CD4-positive, alpha-beta T cell treated with Interleukin-2 at 100 ng/mL for 4 hours (primary cell): ENCODE results near the gene PDZK1IP1.
"Not testable (repeated sequence)": the region's sequence is repeated elsewhere in the genome, so short reads cannot be mapped to it uniquely, and the experiment has no call there.

ENCODE experiments used
- DNase-seq: peaks from one replicate; pipeline ENCODE4 v3.0.0-alpha.2; 2020; ENCODE audit warnings: low spot score

The PDZK1IP1 gene

GRCh38 chr1:47181095-47181954, 8.5 kb downstream of the PDZK1IP1 start:
- DNase-seq, result no peak

- no peak for DNase-seq
Observed at GRCh38 chr1:47180603-47181094, 9.2 kb downstream of the PDZK1IP1 start.

GRCh38 chr1:47179988-47180563, 9.8 kb downstream of the PDZK1IP1 start:
- no peak for DNase-seq

GRCh38 chr1:47179017-47179987, 10.5 kb downstream of the PDZK1IP1 start:
- DNase-seq, result peak; percentile 66

- no peak for DNase-seq
Observed at GRCh38 chr1:47178654-47179016, 11.2 kb downstream of the PDZK1IP1 start.

- no peak for DNase-seq
Observed at GRCh38 chr1:47178020-47178419, 11.8 kb downstream of the PDZK1IP1 start.

GRCh38 chr1:47175227-47175934, 14.5 kb downstream of the PDZK1IP1 start:
- peak; percentile 45 for DNase-seq

GRCh38 chr1:47174656-47175020, 15.2 kb downstream of the PDZK1IP1 start:
- DNase-seq, result no peak

- no peak for DNase-seq
Observed at GRCh38 chr1:47172782-47173181, 17.1 kb downstream of the PDZK1IP1 start.

- DNase-seq, result no peak
Observed at GRCh38 chr1:47164552-47164951, 25.3 kb downstream of the PDZK1IP1 start.

- DNase-seq, result no peak
Observed at GRCh38 chr1:47161298-47162040, 28.4 kb downstream of the PDZK1IP1 start.

GRCh38 chr1:47160716-47161115, 29.1 kb downstream of the PDZK1IP1 start:
- DNase-seq, result no peak

GRCh38 chr1:47157957-47158356, 31.9 kb downstream of the PDZK1IP1 start:
- DNase-seq, result not testable (repeated sequence)

GRCh38 chr1:47156457-47156856, 33.4 kb downstream of the PDZK1IP1 start:
- DNase-seq, result not testable (repeated sequence)

GRCh38 chr1:47149162-47149561, 40.7 kb downstream of the PDZK1IP1 start:
- DNase-seq, result not testable (repeated sequence)

GRCh38 chr1:47147047-47147785, 42.6 kb downstream of the PDZK1IP1 start:
- no peak for DNase-seq

GRCh38 chr1:47146495-47146894, 43.3 kb downstream of the PDZK1IP1 start:
- DNase-seq, result not testable (repeated sequence)

- DNase-seq, result not testable (repeated sequence)
Observed at GRCh38 chr1:47143654-47144053, 46.2 kb downstream of the PDZK1IP1 start.

- not testable (repeated sequence) for DNase-seq
Observed at GRCh38 chr1:47140358-47140757, 49.5 kb downstream of the PDZK1IP1 start.
